GM21786 (cell line): Measurements from ENCODE around the gene FBF1.

ENCODE experiments used
- ATAC-seq: cut with Tn5 transposase; IDR thresholded peaks from one replicate; pipeline ENCODE4 v1.9.1; 2021; ENCODE audit not compliant: unreplicated experiment

The FBF1 gene

DNA sequence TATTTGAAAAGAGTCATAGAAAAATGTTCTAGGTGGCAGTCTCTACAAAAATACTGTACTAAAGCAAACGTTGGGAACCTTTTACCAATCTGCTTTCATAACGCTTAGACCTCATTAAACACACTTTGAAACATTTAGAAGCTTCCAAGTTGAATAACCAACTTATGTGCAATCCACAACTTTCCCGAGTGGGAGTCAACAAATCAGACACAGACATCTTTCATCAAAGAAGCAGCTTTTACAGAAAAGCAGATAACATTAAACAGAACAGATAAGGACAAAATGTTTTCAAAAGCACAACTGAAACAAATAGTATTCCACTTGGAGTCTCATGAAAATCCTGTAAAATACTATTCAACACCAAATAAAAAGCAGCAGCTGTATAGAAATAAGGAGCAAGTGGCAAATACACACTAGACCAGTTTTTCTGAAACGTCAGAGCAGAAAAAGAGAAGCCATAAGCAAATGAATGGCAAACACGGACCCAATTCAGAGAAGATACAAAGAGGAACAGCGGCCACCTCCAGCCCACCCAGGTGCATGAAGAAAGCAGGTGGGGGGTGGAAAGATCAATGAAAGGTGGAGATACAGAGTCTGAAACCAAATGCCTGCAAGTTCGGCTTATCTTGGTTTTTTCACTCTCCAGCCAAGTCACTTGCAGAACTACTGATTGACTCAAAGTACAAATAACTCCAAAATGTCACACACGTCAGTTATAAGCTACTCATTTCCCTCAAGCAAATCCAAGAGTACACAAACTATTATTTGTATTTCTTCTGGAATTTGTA, 18.4 kb upstream of the FBF1 start:
- no peak for ATAC-seq

DNA sequence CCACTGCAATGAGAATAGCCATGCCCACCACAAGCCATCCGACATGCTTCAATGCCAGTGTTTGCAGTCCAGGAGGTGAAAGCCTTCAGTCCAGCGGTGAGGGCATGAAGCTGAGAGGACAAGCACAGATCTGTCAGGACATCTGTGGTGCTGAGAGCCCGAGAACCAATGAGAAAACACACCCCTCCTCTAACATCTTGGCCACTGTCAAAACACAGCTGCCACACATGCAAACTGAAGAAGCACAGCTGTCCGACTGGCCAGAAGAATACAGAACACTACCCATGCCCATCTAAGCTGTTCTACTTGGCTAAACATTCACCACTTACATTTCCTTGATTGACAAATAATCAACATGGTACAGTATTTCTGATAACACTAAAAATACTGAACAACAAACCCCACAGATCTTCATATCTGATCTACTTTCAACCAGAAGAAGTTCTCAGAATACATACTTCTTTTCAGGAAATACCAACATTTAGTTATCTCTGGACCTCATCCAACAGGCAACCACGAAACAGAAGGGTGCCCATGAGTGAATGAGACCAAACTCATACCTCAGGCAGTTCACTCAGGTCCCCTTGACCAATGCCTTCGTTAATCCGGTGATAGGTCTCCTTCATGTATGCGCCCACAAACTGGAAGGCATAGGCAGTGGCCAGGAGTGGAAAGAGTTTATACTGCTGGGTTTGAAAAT, 10.2 kb upstream of the FBF1 start:
- no peak for ATAC-seq

DNA sequence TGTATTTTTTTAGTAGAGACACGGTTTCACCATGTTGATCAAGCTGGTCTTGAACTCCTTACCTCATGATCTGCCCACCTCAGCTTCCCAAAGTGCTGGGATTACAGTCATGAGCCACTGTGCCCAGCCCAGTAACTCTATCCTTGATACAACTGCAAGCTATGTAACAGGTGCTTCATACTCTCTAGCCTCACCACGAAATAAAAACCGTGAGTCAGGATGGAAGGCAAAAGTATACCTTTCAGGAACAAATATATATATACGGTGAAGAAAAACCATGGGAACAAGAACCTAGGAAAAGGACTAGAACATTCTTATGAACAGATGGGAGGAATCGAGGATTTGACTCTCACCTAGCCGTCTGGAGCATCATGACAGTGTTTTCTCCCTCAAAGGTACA, 9.6 kb upstream of the FBF1 start:
- ATAC-seq: no peak

DNA sequence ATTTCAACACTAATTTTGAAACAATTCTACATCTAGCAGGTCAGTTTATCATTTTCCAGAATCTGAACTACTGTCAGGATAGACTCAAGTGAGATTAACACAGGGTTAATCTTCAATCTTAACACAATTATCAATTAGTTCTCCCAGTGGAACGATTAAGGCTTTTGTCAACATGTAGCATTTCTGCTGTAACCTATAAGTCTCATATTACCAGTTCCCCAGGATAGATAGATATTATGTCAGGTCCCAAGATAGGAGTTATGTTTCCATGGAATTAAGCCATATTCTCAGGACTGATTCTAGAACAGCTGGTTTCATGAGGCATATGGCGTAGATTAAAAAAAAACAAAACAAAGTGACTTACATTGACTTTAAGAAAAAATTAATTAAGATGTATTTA, 4.4 kb upstream of the FBF1 start:
- ATAC-seq: no peak

DNA sequence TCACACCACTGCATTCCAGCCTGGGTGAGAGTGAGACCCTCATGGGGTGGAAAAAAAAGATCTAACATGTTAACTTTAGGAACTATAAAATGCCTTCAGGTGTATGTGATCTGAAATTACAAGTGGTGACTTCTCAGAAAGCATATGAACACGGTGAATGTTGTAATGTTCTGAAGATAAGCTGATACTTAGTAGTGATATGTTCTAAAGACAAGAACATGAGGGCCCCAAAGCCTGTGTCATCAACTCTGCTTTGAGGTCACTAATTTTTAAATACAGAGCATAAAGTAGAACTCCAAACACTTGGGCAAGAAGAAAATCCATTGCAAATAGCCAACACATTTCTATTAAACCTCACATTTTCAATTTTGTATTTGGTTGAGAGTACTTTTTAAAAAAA, 2.6 kb upstream of the FBF1 start:
- ATAC-seq: no peak

DNA sequence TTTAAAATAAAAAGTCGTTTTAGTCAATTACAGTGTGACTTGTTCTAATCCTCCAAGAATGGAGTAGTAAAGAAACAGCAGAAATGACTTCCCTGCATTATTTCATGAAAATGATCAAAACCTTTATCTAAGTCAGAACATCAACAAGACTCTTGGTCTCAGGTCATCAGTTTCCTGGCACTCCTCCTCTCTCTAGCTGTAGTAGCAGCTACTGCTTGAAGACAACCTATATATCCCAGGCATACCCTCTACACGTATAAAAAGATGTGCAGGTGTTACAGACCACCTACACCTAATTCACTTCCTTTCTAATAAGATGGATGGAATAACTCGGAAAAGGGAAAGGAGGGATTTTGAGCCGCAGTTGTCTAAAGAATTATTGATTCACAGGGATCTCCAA, 1.6 kb upstream of the FBF1 start:
- no peak for ATAC-seq

DNA sequence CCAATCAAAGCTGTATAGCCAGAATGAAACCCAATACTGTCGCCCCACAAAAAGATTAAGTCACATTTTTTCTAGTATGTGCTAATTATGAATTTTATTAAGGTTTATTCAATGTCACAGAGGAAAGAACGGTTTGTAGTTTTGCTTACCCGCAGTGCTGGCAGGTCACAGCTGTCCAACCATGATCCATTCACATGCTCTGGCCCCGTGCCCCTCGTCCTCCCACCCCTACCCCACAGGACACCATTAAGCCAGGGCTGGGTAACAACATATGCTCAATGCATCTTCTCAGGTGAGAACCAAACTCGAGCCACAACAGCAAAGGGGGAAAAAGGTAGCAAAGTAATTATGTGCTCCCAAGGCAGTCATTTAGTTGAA, 589 bp upstream of the FBF1 start:
- ATAC-seq: no peak

DNA sequence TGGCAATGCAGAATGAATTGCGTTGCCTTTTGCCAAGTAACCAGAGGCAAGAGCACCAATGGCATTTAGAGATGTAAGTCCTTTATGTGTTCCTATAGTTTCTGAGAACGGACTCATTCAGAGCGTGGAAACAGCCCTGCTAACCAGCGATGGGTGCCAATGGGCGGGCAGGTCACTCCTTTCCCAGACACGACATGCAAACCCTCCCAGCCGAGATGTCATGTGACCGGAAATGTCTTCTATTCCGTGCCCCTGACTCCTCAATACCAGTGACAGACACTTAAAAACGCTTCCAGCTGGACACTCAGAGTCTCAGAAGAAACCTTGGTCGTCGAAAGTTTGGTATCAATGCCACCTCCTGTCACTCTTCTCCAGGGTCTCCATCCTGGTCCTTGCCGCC, 3.2 kb downstream of the FBF1 start:
- no peak for ATAC-seq

DNA sequence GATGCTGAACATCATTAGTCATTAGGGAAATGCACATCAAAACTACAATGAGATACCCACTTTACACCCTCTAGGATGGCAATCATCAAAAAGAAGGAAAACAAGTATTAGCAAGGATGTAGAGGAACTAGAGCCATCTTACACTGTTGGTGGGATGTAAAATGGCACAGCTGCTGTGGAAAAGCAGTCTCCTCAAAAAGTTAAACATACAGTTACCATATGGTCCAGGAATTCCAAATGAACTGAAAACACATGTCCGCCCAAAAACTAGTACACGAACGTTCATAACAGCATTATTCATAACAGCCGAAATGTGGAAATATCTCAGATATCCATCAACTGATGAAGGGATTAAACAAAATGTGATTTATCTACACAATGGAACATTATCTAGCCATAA, 7.0 kb downstream of the FBF1 start:
- ATAC-seq: no peak

DNA sequence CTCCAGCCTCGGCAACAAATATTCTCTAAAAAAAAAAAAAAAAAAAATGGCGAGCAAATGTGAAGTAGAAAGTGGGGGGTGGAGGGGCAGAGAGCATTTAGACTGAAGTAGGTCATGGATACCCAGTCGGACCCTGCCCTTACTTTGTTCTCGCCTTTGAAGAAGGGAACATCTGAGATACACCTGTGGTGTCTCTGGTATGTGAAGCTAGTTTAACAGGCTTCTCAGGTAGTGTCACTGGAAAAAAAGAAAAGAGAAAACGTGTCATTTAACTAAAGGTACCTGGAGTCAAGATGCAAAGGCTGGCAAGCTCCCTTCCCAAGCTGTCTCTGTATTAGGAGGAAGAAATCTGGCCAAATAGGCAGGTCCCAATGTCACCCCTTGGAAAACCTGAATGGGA, 8.0 kb downstream of the FBF1 start:
- no peak for ATAC-seq

DNA sequence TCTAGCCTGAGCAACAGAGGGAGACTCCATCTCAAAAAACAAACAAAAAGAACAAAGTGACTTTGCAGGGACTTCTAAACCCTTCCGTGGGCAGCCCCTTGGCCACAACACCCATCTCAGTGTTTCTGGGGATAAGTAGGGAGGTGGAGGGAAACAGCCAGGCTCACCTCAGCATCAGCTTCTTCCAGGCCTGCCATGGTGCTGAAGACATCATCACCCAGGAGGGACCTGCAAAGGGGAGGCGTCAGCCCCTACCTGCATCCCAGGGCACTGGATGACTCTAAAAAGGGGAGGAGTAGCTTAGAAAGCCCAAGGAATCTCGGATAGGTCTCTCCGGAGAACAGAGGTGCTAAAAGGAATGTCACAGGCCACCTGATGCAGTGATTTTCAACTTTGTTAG, 9.8 kb downstream of the FBF1 start:
- no peak for ATAC-seq

DNA sequence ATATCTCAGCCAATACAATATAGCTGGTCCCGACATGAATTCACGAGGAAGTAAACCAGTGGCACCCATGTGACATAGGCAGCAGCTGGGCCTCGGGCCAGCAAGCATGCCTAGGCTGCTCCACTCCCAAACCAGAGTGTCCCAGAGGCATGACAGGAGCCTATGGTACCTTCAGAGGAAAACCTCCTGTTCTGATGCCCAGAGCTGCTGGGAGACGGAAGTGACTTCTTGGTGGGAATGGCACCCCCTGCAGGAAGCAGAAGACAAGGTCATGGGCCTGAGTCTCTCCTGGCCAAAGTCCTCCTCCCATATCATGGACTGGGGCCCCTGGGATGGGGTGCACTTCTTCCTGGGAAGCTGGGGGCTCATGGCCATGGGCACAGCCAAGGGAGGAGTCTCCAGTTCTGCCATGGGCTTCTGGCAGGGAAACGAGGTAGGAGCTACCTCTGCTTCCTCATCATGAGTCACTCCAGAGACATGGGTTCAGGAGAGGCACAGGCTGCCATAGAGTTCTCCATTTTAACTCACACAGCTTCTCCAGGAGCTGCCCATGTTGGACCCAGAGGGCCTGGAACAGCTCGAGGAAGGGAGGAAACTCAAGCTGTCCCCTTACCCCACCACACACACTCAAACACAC, 13.4 kb downstream of the FBF1 start:
- no peak for ATAC-seq

DNA sequence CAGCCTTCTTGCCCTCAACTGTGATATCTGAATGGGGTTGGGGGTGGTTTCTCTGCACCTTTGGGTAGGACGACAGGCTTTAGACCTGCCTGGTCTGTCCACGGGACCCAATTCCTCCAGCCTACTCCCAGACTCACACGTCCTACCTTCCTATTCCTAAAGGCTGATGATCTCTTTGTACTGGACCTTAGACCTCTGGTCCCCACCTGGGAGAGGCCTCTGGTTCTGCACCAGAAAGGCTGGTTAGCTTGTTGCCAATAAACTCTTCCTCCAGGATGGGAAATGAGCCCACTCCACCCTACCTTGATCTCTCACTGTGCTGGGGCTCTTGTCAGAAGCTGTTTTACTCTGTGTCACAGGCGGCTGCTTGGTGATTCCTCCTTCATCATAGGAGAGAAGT, 14.4 kb downstream of the FBF1 start:
- no peak for ATAC-seq

DNA sequence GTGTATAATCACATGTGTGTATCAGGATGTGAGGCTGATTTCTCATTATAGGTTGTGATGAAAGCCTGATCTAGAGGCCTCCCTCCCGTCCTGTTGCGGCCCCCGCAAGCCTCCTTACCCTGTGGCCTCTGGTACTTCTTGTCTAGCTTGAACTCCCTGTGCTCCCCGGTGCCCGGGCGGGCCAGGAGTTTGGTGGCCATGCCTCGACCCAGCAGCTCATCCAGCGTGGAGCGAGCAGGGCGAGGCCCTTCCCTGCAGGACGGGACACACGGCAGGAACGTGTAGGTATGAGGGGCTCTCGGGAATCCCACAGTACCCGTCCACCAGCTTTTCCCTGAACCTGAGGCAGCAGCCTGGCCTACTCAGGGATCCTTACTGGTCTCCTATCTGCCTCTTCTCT, 14.9 kb downstream of the FBF1 start:
- ATAC-seq: no peak

DNA sequence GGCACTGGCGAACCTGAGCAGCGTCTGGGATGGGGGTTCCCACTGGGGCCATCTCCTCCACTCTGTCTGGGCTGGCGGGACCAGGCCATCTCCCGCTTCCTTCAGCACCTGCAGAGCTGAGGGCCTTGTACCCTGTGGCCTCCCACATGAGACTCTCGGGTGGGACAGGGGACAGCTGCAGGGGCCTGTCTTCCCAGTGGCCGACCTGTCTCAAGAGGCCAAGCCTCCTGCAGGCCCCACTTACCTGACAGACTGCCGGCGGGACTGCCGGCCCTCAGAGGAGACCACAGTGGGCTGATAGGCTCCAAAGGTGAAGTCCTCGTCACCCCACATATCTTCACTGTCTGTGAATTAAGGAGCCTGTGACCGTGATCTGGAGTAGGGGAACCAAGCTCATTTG, 15.7 kb downstream of the FBF1 start:
- ATAC-seq: no peak

DNA sequence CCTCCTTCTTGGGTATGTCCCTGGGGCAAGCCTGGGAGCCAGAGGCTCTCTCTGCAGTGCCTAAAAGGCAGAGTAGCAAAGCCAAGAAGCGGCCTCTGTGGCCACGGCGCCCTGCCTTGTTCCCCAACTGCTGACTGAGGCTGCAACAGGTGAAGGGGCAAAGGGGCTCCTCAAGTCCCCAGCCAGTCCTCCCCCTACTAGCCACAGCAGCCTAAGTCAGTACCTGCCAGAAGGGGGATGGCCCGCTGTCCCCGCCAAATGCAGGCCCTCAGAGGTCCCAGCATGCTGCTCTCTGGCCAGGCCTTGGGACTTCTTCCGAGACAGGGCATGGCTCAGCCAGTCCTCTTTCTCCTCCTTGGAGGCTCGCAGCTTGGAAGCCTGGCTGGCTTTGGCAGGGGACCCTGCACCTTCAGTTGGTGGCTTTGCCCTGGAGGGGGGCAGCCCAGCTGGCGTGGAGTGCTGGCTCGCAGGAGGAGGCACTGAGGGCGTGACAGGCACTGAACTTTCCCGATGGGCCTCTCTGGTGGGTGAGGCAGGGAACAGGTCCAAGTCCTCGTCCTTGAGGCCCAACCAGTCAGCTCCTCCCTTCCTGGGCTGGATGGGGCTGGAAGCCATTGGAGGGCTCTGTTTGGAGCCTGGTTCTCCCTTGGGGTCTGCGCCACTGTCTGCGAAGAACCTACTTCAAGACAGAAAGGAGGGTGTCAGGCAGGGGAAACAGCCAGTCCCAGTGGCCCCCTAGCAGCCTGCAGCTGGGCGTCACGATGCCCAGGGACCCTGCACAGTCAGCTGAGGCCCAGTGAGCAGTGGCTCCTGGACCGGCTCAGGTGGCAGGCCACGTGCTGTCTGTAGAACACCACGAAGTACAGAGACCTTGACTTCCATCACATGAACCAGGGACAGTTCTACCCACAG, 17.6 kb downstream of the FBF1 start:
- no peak for ATAC-seq

DNA sequence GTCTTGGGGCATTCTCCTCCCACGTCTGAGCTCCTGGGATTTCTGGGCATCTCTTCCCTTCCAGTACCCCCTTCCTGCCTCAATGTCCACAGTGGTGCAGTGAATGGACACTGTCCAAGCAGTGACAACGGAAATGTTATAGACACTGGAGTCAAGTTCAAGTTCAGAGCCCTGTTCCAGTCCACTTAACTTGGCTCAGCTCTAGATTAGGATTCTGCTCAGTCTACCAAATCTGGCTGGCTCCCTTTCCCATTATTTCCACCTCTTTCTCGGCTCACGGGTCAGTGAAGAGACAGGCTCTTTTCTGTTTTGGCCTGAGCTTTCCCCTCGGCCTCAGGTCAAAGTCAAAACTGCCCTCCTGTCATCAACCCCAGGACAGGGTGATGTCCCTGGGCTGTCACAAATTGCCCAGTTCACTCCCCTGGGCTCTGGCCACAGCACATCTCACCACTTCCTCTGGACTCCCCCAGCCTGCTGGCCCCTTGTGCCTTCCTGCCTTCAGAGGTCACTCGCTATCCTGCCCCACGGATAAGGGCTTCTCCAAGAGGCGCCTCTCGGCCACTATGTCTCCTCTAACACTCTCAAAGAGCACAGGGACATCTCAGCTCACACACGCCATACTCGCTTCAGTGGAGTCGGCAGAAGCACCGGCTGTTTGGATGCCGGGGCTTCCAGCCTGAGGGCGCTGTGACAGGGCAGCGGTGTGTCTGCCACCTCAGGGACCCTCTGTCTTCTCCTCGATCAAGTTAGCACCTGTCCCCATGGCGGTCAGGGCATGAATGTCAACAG, 18.5 kb downstream of the FBF1 start:
- no peak for ATAC-seq

DNA sequence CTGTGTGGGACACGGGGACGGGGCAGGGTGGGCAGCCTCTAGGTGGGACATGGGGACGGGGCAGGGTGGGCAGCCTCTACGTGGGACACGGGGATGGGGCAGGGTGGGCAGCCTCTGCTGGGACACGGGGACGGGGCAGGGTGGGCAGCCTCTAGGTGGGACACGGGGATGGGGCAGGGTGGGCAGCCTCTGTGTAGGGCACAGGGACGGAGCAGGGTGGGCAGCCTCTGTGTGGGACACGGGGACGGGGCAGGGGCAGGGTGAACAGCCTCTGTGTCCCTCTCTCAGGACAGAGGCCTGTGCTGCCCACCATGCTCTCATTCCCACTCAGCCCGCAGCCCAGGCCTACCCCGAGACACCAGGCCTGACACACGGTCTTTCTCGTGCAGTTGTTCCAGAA, 19.2 kb downstream of the FBF1 start:
- ATAC-seq: no peak

DNA sequence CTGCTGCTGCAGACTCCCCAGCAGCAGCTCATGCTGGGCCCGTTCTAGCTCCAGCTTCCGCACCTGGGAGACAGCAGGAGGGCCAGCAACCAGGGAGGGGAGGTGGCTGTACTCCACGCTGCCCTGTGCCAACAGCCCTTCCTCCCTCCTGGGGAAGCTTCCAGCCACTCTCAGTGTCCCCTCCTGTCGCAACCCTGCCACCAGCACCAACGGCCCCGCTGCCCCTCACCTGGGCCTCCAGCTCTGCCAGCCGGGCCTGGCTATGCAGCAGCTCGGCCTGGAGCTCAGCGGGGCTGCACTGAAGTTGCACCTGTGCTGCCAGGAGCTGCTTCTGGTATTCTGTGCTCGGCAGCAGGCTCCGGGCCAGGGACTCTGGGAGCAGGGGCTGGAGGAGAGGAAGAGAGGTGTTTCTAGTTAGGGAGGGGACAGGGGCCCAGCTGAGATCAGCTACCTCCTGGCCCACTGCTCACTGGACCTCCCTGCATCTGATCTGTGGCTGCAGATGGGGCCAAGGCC, 20.7 kb downstream of the FBF1 start:
- no peak for ATAC-seq

DNA sequence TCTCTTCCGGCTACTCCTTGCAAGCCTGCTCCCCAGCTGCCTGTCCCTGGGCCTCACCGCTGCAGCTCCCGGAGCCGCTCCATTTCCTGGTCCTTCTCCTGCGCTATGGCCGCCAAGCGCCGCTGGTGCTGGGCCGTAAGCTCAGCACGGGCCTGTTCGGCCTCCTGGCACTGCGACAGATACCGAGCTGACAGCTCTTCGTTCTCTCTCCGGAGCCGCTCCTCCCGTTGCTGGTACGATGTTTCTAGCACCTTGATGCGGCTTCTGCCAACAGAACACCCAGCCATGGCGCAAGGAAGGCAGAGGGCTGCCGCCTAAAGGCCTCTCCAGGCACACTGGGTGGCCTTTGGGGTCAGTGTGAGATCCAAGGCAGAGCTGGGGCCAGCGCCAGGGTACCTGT, 21.2 kb downstream of the FBF1 start:
- ATAC-seq: no peak
